Peyer's patch (tissue), 4 donors: ENCODE measurements around the gene NTRK2. TPM values are rescaled to one million over a fixed set of nuclear protein-coding genes. Genes with fewer than 3 reads are reported as not detected.

Experiments
- DNase-seq, 3 donors: peaks; one replicate each; pipeline ENCODE4 v3.0.0-alpha.2; 2017 to 2019
- H3K27ac ChIP-seq, 4 donors: fragments of 200-600 bp; sonication (generic); one replicate each; pipeline ENCODE4 v1.5.1; 2016 to 2019
- H3K27me3 ChIP-seq, 2 donors: fragments of 200-600 bp; sonication (generic); one replicate each; pipeline ENCODE4 v1.5.1; 2019
- H3K36me3 ChIP-seq, 3 donors: fragments of 200-600 bp; sonication (generic); one replicate each; pipeline ENCODE4 v1.5.1; 2016 to 2019
- H3K4me1 ChIP-seq, 4 donors: fragments of 200-600 bp; sonication (generic); one replicate each; pipeline ENCODE4 v1.5.1; 2016 to 2019
- H3K4me3 ChIP-seq, 4 donors: fragments of 200-600 bp; sonication (generic); 1 replicate in 3 of 4; 2 replicates in 1 of 4; pipeline ENCODE4 v1.5.1; 2016 to 2019; ENCODE audit warnings: mild to moderate bottlenecking in 1 of 4
- H3K9me3 ChIP-seq, 4 donors: fragments of 200-600 bp; sonication (generic); one replicate each; pipeline ENCODE4 v1.5.1; 2016 to 2019; ENCODE audit warnings: mild to moderate bottlenecking in 1 of 4
- POLR2A ChIP-seq, 2 donors: fragments of 450-650 bp; IDR thresholded peaks; one replicate each; pipeline ENCODE4 v1.5.1; 2017; ENCODE audit warnings: antibody characterized with exemption in 2 of 2, mild to moderate bottlenecking in 2 of 2, moderate library complexity in 2 of 2
- total RNA-seq, 4 donors: library from RNA; depleted of rRNA; stranded (reverse); fragments of >200 nt; gene quantifications; one replicate each; pipeline ENCODE4 v1.1.0, GENCODE V29; 2016
- TF ChIP-seq, protein P1 (sequence below), 6 experiments: fragments of 450-650 bp in 4 of 6; fragments of 200-600 bp in 2 of 6; sonication (generic) in 1 of 6; IDR thresholded peaks; one replicate each; pipeline ENCODE4 v1.5.1; 2017 to 2019; ENCODE audit warnings: antibody characterized with exemption in 6 of 6, mild to moderate bottlenecking in 3 of 6, moderate library complexity in 1 of 6

Gene NTRK2
- total RNA-seq, 4 donors from 2014 or later: 0.35 to 1.7 (median 0.84) TPM

DNA sequence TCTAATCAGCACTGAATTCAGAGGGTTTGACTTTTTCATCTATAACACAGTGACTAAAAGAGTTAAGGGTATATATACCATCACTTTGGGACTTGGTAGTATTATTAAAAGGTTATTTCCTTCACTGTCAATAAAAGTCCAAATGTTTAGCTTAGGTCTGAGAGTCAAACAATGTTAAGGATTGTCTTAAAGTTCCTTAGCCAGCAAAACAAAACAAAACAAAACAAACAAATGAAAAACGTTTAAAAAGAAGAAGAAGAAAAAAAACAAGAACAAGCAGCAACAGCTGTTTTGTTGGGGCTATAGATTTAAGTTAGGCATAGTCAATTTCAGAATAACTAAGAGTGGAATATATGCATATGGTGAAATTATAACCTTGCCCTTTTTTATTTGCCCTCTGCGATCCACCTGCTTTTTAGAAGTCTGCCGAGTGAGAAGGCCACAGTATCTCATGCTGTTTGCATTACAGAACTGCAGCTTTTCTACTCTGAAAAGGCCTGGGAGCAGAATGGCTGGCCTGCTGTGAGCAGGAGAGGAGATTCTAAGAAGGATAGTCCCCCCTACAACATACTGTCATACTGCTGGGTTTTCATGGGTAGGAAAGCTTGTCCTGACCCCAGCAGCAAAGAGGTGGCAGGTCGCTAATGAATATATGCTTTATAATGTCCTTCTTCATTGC, 141.7 kb downstream of the NTRK2 start:
- no peaks in the 10 kb centered on the region for H3K9me3 ChIP-seq
- no peak for TF ChIP-seq POLR2A (IDR thresholded peaks at IDR 0.05)
- TF ChIP-seq, protein P1, sequence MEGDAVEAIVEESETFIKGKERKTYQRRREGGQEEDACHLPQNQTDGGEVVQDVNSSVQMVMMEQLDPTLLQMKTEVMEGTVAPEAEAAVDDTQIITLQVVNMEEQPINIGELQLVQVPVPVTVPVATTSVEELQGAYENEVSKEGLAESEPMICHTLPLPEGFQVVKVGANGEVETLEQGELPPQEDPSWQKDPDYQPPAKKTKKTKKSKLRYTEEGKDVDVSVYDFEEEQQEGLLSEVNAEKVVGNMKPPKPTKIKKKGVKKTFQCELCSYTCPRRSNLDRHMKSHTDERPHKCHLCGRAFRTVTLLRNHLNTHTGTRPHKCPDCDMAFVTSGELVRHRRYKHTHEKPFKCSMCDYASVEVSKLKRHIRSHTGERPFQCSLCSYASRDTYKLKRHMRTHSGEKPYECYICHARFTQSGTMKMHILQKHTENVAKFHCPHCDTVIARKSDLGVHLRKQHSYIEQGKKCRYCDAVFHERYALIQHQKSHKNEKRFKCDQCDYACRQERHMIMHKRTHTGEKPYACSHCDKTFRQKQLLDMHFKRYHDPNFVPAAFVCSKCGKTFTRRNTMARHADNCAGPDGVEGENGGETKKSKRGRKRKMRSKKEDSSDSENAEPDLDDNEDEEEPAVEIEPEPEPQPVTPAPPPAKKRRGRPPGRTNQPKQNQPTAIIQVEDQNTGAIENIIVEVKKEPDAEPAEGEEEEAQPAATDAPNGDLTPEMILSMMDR (IDR thresholded peaks at IDR 0.05): no peak

DNA sequence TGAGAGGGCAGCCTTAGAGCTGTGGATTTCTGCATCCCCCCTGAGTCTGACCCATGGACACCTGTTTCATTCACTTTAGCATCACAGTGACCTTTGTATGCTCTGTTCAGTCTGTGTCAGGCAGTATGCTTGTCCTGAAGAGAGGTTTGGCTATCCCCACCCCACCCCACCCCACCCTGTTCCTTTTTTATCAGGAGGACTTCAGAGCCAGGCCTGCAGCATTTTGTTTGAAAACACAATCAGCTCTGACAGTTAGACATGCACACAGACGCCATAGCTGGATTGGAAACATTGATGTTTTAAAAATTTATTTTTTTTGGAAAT, 142.2 kb downstream of the NTRK2 start:
- H3K27me3 ChIP-seq: no peaks in the 10 kb centered on the region
- no peak overlapping the region for H3K27ac ChIP-seq
- no peaks in the 10 kb centered on the region for H3K9me3 ChIP-seq
- no peak for DNase-seq
- TF ChIP-seq, protein P1 (IDR thresholded peaks at IDR 0.05): no peak
- no peak for TF ChIP-seq POLR2A (IDR thresholded peaks at IDR 0.05)
- H3K4me1 ChIP-seq: no peaks in the 10 kb centered on the region
- H3K4me3 ChIP-seq: no peak overlapping the region
- H3K36me3 ChIP-seq: no peaks in the 10 kb centered on the region

More for the DNA sequence above, 141.7 kb downstream of the NTRK2 start:
- H3K36me3 ChIP-seq: no peaks in the 10 kb centered on the region
- H3K4me3 ChIP-seq: no peak overlapping the region
- no peaks in the 10 kb centered on the region for H3K27me3 ChIP-seq
- no peak for DNase-seq
- H3K4me1 ChIP-seq: no peaks in the 10 kb centered on the region
- no peak overlapping the region for H3K27ac ChIP-seq

DNA sequence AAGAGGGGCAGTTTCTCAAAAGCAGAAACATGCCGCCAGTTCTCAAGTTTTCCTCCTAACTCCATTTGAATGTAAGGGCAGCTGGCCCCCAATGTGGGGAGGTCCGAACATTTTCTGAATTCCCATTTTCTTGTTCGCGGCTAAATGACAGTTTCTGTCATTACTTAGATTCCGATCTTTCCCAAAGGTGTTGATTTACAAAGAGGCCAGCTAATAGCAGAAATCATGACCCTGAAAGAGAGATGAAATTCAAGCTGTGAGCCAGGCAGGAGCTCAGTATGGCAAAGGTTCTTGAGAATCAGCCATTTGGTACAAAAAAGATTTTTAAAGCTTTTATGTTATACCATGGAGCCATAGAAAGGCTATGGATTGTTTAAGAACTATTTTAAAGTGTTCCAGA, 142.8 kb downstream of the NTRK2 start:
- Histone ChIP-seq H3K9me3 (no peaks in the 10 kb centered on the region), H3K27ac (no peak overlapping the region), H3K36me3 (no peaks in the 10 kb centered on the region), H3K4me3 (no peak overlapping the region), H3K4me1 (no peaks in the 10 kb centered on the region), H3K27me3 (no peaks in the 10 kb centered on the region)
- DNase-seq: no peak
- TF ChIP-seq, protein P1 (IDR thresholded peaks at IDR 0.05): no peak
- no peak for TF ChIP-seq POLR2A (IDR thresholded peaks at IDR 0.05)

DNA sequence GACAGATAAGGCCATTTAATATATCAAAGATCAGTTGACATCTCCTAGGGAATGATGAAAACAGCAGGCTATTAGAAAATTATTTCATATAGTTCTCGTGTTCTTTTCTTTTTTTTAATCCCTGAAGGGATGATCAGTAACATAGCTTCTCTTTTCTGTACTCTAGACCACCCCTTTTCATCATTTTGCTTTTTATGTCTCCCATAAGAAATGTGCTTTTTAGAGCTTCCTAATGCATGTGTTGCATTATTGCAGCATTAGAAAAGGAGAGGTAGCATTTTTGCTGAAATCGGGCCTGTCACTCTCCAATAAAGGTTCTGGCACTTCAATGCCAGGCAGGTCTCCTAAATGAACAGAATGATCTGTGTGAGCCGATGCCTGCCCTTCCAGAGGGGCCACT, 143.3 kb downstream of the NTRK2 start:
- no peak for DNase-seq
- TF ChIP-seq POLR2A (IDR thresholded peaks at IDR 0.05): no peak
- TF ChIP-seq, protein P1 (IDR thresholded peaks at IDR 0.05): no peak
- H3K4me1 ChIP-seq: no peaks in the 10 kb centered on the region
- no peaks in the 10 kb centered on the region for H3K9me3 ChIP-seq
- no peaks in the 10 kb centered on the region for H3K36me3 ChIP-seq
- no peak overlapping the region for H3K27ac ChIP-seq
- H3K4me3 ChIP-seq: no peak overlapping the region
- H3K27me3 ChIP-seq: no peaks in the 10 kb centered on the region

DNA sequence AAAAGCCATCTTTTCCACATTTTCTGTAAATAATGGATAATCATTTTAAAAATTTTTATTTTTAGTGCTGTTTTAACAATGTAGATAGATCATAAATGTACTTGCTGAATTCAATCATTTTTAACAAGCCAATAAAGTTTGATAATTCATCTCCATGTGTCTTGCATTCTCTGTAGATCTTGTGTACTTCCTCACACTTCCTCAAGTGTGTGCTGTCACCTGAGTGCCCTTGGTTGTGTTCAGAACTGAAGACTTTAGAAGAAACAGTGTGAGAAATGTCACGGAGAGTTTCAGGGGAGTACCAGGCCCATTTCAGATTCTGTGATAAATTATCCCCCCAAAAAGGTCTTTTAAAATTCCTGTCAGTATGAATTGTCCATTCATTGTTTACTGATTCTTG, 146.0 kb downstream of the NTRK2 start:
- Histone ChIP-seq H3K27ac (no peak overlapping the region), H3K9me3 (no peaks in the 10 kb centered on the region), H3K27me3 (no peaks in the 10 kb centered on the region), H3K36me3 (no peaks in the 10 kb centered on the region), H3K4me3 (no peak overlapping the region), H3K4me1 (no peaks in the 10 kb centered on the region)
- TF ChIP-seq, protein P1 (IDR thresholded peaks at IDR 0.05): no peak
- no peak for TF ChIP-seq POLR2A (IDR thresholded peaks at IDR 0.05)
- no peak for DNase-seq

DNA sequence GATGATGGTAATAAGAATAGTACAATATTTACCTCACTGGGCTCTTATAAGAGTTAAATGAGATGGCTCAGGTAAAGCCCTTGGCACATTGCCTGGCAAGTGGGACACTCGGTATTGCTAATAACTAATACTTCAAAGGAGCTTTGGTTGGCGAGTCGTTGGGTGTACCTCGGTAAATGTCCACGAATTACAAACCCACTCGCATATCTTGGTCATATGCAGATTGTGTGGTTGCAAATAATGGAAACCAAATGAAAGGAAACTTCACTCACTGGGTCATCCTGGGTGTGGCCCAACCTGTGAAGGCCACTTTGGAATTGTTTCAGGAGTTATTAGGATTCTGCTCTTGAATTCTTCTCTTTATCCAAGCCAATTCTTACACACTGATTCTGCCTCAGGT, 147.5 kb downstream of the NTRK2 start:
- no peak for DNase-seq

More for the DNA sequence above, 147.5 kb downstream of the NTRK2 start:
- no peaks in the 10 kb centered on the region for H3K4me1 ChIP-seq
- no peaks in the 10 kb centered on the region for H3K27me3 ChIP-seq
- H3K9me3 ChIP-seq: no peaks in the 10 kb centered on the region
- H3K36me3 ChIP-seq: no peaks in the 10 kb centered on the region
- TF ChIP-seq, protein P1 (IDR thresholded peaks at IDR 0.05): no peak
- TF ChIP-seq POLR2A (IDR thresholded peaks at IDR 0.05): no peak
- H3K27ac ChIP-seq: no peak overlapping the region
- H3K4me3 ChIP-seq: no peak overlapping the region
